Stimulated activated CD8-positive, alpha-beta memory T cell treated with anti-CD3 and anti-CD28 coated beads, Interleukin-2, amount 100 ng/mL, for 1 hour (primary cell): ENCODE data around the gene FARS2.
"Not testable (repeated sequence)": the region's sequence is repeated elsewhere in the genome, so short reads cannot be mapped to it uniquely, and the experiment has no call there.

ENCODE experiments used
- DNase-seq, 2 donors: peaks; one replicate each; pipeline ENCODE4 v3.0.0-alpha.2; 2020; ENCODE audit warnings: low read depth in 2 of 2

The FARS2 gene

DNA sequence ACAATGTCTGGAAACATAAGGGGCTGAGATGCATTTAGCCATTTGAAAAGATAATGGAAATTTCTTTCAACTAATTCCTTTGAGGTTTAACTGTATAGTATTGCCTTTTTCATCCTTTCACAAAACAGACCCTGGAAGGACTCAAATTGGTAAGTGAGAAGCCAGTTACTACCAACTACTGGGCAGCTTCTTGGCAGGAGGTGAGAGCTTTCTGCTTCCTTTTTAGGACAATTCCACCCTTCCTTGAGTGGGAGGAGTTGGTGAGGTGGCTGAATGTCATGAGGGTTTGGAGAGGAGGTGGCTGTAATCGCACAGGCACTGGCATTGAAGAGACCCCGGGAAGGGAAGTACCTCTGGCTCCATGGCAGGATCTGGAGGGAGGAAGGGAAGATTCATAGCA lies 404.4 kb downstream of the FARS2 start:
- no peak for DNase-seq

GRCh38 chr6:5666695-5667094 lies 405.4 kb downstream of the FARS2 start:
- DNase-seq = no peak

GRCh38 chr6:5667737-5668136 lies 406.4 kb downstream of the FARS2 start:
- DNase-seq = no peak

DNA sequence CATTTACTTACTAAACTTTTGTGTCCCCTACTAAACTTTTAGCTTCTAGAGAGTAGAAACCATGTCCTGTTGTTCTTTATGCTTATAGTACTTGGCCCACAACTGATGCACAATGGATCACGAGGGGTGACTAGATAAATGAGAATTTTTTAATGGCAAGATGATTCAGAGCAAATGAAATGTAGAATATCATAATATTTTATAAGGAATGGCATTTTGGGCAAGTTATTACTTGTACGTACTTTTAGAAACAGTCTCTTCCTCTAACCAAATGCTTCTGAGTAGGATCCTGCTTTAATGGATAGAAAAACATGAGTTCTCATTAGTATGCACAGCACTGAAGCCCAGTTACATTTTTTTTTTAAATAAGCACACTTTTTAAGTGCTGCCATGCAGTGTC lies 409.1 kb downstream of the FARS2 start:
- no peak for DNase-seq

- no peak for DNase-seq
Observed at GRCh38 chr6:5670811-5671561, 409.7 kb downstream of the FARS2 start.

DNA sequence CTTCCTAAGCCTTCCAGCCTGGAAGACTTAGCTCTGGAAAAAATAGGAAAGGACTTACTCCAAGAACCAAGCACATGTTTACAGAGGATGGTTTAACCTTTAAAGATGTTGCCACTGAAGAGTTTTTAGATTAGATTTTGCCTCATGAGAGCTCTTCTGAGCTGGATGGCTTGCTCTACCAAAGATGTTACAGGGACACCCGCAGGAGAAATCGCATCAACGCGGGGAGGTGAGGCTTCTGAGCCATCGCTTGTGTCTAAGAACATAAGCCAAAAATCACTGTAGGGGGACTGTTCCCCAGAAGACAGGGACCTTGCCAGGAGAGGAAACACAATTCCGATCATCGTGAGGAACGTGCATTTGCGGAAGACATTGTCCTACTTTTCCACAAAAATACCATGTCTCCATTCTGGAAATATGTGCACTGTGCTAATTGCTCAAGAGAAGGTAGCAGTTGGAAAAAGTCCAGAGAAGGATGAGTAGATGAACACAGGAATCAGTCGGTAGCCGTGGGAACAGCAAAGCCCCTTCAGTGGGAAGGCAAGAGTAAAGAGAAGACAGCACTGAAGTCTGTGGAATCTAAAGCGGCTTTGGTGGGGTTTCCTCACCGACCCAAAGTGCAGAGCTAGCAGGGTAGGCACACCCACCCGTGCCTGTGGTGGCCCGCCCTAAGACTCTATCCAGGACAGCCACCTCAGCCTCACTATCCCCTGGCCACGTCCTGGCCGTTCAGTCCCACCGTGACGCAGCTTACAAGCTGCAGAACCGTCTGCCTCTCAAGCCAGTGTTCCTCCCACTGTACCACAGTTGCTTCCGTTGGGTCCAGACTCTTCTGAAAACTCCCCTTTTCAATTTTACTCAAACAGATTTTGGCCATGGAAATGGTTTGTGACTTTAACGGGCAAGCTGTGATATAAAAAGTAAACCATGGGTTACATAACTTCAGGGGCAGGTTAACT lies 410.6 kb downstream of the FARS2 start:
- DNase-seq = no peak

DNA sequence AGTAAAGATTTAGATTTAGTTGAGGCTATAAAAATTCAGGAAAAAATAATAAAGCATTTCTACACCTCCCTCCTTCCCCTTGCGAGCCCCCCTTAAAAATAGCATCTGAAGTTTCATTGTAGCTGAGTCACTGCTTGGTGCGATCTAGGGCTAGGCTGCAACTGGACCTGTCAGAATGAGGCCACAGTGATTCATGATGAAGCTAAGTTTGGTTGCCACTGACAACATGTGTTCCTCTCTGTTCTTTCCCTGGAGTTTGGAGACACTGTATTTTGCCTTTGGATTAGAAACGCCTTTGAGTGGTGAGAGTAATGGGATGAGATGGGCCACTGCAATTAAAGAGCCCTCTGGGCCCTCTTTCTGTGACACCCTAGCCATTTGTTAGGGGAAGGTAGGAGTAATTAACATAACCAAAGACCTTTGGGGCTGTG lies 411.3 kb downstream of the FARS2 start:
- DNase-seq = no peak

DNA sequence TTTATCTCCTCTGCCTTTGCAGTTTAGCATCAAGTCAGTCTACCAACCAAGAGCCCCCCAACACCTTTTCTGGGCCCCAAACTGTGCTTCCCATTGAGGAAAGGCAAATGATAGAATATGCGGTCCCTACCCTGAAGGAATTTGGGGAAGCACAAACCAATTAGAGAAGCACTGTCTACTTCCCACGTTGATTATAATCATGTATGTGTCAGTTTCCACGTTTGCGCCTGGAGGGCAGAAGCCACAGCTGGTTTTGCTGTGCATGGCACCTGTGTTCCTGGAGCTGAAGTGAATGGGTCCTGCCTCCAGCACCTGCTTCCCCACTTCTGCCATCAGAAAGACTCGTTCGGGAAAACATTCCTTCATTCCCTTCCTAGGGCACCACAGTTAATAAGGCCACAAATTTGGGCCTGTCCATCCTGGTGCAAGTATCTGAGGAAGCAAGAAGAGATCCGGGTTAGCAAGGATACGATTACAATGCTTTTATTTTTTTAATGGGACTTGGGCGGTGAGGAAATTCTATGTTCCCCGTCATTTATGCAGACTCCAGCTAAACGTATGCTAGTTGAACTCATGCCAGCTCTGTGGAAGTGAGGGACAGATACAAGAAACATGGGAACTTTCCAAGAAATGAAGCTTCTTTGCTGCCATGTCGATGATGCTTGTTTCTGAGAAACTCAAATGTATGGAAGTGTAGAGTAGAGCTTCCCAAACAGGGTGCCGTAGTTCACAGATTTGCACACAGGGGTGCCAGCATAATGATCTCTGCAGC lies 411.9 kb downstream of the FARS2 start:
- no peak for DNase-seq

- no peak for DNase-seq
Observed at GRCh38 chr6:5674141-5674540, 412.8 kb downstream of the FARS2 start.

- no peak for DNase-seq
Observed at GRCh38 chr6:5674721-5675120, 413.4 kb downstream of the FARS2 start.

DNA sequence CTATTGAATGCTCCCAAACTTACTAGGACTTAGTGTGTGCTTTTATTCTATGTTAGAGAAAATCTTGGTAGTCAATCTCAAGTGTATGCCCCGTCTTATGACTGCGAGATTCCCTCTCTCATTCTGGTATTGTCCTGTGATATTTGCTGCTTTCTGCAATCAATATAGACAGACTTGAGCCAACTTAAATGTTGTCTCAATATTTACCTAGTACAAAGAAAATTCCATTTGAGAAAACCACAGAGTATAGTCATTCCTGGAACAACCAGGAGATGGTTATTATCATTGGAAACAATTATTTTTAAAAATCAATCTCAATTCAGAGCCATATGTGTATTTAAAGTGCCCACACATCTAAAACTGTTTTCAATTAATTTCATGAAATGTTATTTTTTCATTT lies 415.4 kb downstream of the FARS2 start:
- DNase-seq = no peak

DNA sequence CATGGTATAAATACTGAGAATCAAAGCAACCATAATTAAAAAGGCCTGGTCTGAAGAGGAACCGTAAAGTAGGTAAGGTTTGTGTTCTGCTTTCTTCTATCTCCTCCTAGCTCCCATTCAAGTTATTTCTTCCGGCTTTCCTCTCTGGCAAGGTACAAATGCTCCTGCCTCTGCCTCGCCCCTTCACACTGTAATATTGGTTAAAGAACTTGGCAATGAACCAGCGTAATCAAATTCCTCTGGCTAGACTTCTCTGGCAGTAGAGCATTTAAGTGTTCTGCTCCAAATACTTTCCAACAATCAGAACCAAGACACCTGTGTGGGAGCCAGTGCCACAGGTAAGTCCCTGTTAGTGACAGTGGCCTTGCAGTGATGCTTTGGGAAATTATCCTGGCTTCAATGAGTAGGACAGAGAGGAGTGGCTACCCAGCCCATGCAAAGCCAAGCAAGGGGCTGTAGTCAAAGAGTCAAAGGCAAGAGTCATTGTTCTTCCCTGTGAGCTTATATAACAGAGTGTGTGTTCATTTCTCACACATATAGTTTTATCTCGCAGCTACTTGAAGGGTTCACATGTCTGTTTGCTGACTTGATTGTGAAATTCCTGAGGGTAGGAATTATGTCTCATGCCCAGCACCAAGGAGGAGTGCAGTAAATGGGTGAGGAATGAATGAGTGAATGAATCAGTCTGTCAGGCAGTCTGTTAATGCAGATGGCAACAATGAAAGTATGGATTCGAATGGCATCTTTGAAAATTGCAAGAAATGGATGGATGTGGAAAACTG lies 416.1 kb downstream of the FARS2 start:
- DNase-seq = no peak

- DNase-seq = no peak
Observed at GRCh38 chr6:5679270-5679669, 418.0 kb downstream of the FARS2 start.

DNA sequence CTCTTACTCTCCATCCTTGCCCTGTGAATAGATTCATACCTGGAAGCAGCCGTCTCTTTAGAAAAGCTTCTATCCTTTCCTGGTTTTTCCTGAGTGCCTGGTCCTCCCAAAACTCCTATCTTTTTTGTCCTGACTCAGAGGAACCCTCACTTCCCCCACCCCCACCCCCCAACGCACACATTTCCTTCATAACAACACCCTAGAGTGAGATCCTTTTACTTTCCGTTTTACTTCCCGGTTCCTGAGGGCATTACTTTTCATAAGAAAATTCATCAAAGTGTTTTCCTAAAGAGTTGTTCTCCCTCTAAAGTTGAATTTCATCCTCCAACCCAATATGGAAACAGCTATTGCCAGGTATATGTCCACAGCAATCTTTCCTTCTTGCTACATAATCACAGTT lies 418.4 kb downstream of the FARS2 start:
- no peak for DNase-seq

DNA sequence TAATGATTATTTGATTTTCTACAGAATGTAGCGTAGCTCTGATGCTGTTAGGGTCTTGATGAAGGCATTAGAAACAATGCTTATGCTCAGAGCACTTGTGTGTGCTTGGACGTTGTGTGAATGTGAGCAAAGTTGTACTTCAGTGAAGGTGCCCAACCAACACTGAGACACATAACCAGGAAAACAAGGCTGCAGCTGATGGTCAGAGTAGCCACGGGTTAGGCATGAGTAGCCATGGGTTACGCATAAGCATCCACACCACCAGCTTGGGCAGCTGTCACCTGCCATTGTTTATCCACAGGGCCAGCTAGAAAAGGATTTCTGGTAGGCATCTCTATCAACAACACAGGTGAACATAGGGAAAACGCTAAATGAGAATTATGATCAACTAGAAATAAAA lies 418.8 kb downstream of the FARS2 start:
- DNase-seq = no peak

GRCh38 chr6:5681480-5681879 lies 420.2 kb downstream of the FARS2 start:
- no peak for DNase-seq

DNA sequence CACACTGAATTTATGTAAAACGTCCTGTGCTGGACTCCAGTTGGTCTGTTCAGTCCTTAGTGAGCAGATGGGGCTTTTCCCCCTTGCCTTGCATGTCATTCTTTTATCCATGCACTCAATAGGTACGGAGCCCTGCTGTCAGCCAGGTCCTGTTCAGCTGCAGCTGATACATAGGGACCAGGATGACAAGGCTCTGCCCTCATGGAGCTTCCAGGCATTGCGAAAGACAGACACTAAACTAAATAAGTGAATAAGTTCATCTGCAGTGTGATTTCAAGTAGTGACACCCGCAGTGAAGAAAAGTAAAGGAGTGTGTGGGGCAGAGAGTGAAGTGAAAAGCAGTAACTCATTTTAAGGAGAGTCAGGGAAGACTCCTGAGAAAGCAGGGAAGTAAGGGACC lies 421.2 kb downstream of the FARS2 start:
- no peak for DNase-seq

DNA sequence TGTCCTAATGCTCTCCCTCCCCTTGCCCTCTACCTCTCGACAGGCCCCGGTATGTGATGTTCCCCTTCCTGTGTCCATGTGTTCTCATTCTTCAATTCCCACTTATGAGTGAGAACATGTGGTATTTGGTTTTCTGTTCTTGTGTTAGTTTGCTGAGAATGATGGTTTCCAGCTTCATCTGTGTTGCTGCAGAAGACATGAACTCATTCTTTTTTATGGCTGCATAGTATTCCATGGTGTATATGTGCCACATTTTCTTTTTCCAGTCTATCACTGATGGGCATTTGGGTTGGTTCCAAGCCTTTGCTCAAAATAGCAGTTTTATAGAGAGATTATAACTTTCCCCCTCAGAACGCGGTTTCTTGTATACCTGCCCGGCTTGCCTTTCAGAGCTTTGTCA lies 422.4 kb downstream of the FARS2 start:
- DNase-seq = not testable (repeated sequence)

- no peak for DNase-seq
Observed at GRCh38 chr6:5684320-5685053, 423.2 kb downstream of the FARS2 start.

DNA sequence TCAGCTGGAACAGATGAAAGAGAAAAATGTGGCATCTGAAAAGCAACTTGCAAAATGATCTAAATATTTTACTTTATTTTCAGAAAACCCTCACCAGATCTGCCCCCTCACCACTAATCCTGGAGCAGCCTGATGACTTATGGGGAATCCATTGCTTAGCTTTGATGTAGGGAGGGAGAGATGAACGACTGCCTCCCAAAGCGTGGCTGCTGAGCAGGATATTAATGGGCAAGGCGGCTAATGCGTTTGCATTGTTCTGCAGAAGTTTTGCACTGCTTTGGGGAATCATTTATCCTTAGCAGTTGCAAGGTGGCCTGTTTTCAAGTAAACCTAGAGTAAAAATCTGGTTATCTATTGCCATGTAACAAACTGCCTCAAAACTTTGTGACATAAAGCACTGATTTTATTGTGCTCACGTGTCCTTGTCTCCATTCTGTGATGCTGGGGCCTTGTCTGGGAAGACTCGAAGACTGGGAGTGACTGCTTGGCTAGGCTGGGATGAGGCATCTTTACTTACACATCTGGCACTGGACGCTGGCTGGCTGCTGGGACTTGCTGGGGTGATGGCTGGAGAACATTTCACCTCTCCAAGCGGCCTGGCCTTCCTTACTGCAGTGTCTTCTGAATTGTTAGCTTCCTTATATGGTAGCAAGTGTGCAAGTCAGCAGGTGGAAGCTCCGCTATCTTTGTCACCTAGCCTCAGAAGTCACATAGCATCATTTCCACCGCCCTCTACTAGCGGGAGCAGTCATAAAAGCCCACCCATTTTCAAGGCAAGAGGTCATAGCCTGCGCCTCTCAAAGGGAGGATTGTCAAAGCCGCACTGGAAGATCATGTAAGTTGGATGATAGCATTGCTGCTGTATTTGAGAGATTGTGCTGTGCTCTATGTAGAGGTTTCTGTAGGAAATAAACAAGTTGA lies 432.2 kb downstream of the FARS2 start:
- no peak for DNase-seq
